Measurements from ENCODE around the gene PRR23E.

The PRR23E gene

DNA sequence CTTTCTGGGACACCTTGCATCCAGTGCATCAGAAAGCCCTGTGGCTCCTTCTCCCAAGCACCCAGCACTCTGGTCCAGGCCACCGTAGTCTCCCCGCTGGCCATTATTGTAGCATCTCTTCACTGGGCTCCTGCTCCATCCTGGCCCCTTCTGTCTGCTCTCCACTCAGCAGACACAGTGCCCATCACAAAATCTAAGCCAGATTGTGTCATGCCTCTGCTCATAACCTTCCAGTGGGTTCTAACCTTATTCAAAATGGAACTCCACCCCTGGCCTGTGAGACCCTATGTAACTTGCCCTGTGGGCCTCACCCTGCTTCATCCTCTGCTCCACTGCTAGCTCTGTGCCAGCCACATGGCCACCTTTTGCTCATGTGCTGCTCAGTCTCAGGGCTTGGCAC is 31.7 kb upstream of the PRR23E start:
- Histone ChIP-seq H3K36me3 (ENCODE audit: insufficient read depth, low read length) (no peaks in the 10 kb centered on the region), H3K27ac (ENCODE audit: low read depth, low read length, poor library complexity, severe bottlenecking) (no peak overlapping the region), H3K9me3 (ENCODE audit: low read length) (no peaks in the 10 kb centered on the region), H3F3A (ENCODE audit: insufficient read depth, low read length) (no peaks in the 10 kb centered on the region), H4K20me1 (ENCODE audit: insufficient read depth, low read length) (no peaks in the 10 kb centered on the region), H3K4me2 (ENCODE audit: low read length) (no peak overlapping the region), H2AFZ (ENCODE audit: low read length) (no peak overlapping the region), H3K79me2 (ENCODE audit: insufficient read depth, low read length) (no peaks in the 10 kb centered on the region), H3K4me3 (ENCODE audit: low read depth, low read length, poor library complexity, severe bottlenecking) (no peak overlapping the region), H3K9ac (ENCODE audit: low read length) (no peak overlapping the region), H3K9me2 (ENCODE audit: low read depth, low read length) (no peaks in the 10 kb centered on the region), H3K27me3 (ENCODE audit: insufficient read depth, low read length) (no peaks in the 10 kb centered on the region), H3K4me1 (ENCODE audit: insufficient read depth, low read length, severe bottlenecking) (no peaks in the 10 kb centered on the region)
- no peak for TF ChIP-seq EZH2 (IDR thresholded peaks at IDR 0.05; ENCODE audit: borderline replicate concordance, low read length)
- TF ChIP-seq, protein P1, sequence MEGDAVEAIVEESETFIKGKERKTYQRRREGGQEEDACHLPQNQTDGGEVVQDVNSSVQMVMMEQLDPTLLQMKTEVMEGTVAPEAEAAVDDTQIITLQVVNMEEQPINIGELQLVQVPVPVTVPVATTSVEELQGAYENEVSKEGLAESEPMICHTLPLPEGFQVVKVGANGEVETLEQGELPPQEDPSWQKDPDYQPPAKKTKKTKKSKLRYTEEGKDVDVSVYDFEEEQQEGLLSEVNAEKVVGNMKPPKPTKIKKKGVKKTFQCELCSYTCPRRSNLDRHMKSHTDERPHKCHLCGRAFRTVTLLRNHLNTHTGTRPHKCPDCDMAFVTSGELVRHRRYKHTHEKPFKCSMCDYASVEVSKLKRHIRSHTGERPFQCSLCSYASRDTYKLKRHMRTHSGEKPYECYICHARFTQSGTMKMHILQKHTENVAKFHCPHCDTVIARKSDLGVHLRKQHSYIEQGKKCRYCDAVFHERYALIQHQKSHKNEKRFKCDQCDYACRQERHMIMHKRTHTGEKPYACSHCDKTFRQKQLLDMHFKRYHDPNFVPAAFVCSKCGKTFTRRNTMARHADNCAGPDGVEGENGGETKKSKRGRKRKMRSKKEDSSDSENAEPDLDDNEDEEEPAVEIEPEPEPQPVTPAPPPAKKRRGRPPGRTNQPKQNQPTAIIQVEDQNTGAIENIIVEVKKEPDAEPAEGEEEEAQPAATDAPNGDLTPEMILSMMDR (IDR thresholded peaks at IDR 0.05; ENCODE audit: low read length): no peak

DNA sequence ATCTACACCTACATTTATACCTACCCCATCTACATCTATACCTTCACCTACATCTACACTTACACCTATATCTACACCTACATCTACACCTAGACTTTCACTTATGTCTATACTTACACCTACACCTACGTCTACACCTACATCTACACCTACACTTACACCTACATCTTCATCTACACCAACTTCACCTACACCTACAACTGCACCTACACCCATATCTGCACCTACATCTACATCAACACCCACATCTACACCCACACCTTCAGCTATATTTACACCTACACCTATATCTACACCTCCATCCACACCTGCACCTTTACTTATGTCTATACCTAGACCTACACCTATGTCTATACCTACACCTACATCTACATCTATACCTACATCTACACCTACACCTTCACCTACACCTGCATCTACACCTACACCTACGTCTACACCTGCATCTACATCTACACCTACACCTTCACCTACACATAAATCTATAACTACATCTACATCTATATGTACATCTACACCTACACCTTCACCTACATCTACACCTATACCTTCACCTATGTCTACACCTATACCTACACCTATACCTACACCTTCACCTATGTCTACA is 30.9 kb upstream of the PRR23E start:
- Histone ChIP-seq H3K4me3 (ENCODE audit: low read depth, low read length, poor library complexity, severe bottlenecking) (no peak overlapping the region), H3K9me3 (ENCODE audit: low read length) (no peaks in the 10 kb centered on the region), H3K9me2 (ENCODE audit: low read depth, low read length) (no peaks in the 10 kb centered on the region), H3K27me3 (ENCODE audit: insufficient read depth, low read length) (no peaks in the 10 kb centered on the region), H3K27ac (ENCODE audit: low read depth, low read length, poor library complexity, severe bottlenecking) (no peak overlapping the region), H4K20me1 (ENCODE audit: insufficient read depth, low read length) (no peaks in the 10 kb centered on the region), H3K9ac (ENCODE audit: low read length) (no peak overlapping the region), H3K4me1 (ENCODE audit: insufficient read depth, low read length, severe bottlenecking) (no peaks in the 10 kb centered on the region), H3K36me3 (ENCODE audit: insufficient read depth, low read length) (no peaks in the 10 kb centered on the region), H3F3A (ENCODE audit: insufficient read depth, low read length) (no peaks in the 10 kb centered on the region), H2AFZ (ENCODE audit: low read length) (no peak overlapping the region), H3K79me2 (ENCODE audit: insufficient read depth, low read length) (no peaks in the 10 kb centered on the region), H3K4me2 (ENCODE audit: low read length) (no peak overlapping the region)
- TF ChIP-seq, protein P1 (IDR thresholded peaks at IDR 0.05; ENCODE audit: low read length): no peak
- no peak for TF ChIP-seq EZH2 (IDR thresholded peaks at IDR 0.05; ENCODE audit: borderline replicate concordance, low read length)

DNA sequence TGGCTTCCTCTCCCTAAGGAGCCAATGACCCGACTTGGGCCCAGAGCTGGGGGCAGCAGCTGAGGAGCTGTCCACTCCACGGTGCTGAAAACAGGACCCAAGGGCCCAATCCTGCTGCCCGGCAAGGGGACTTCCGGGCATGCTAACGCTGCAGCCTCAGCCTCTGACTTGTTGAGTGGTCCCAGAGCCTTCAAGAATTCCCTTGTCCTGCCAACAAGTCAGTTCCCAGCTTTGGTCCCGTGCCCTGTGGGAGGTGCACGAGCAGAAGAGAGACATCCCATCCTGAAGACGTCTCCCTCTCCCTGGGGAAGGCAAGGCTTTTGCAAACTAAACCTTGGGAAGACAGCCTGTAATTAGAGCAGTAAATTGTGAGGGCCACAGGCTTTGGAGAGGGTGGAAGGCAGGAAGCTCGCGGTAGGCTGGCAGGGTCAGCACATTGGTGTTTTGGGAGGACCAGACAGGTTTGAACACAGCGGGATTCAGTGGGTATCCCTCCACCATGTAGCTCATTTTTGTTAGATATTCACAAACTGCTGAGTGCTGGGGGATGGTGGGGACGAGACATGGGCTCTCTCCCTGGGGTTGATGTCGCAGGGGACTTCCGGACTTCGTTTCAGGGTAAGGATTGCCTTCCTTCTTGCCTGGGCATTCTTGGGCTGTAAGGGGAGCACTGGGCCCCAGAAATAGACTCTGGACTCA is 29.8 kb upstream of the PRR23E start:
- no peaks in the 10 kb centered on the region for H3K9me3 ChIP-seq (ENCODE audit: low read length)
- no peak for TF ChIP-seq EZH2 (IDR thresholded peaks at IDR 0.05; ENCODE audit: borderline replicate concordance, low read length)
- TF ChIP-seq, protein P1 (IDR thresholded peaks at IDR 0.05; ENCODE audit: low read length): no peak
- no peak overlapping the region for H3K4me3 ChIP-seq (ENCODE audit: low read depth, low read length, poor library complexity, severe bottlenecking)
- H2AFZ ChIP-seq (ENCODE audit: low read length): no peak overlapping the region
- no peak overlapping the region for H3K9ac ChIP-seq (ENCODE audit: low read length)
- H3K79me2 ChIP-seq (ENCODE audit: insufficient read depth, low read length): no peaks in the 10 kb centered on the region
- H3K36me3 ChIP-seq (ENCODE audit: insufficient read depth, low read length): no peaks in the 10 kb centered on the region
- H3K9me2 ChIP-seq (ENCODE audit: low read depth, low read length): no peaks in the 10 kb centered on the region
- no peaks in the 10 kb centered on the region for H3K4me1 ChIP-seq (ENCODE audit: insufficient read depth, low read length, severe bottlenecking)
- no peaks in the 10 kb centered on the region for H3K27me3 ChIP-seq (ENCODE audit: insufficient read depth, low read length)
- no peaks in the 10 kb centered on the region for H4K20me1 ChIP-seq (ENCODE audit: insufficient read depth, low read length)
- H3F3A ChIP-seq (ENCODE audit: insufficient read depth, low read length): no peaks in the 10 kb centered on the region
- H3K4me2 ChIP-seq (ENCODE audit: low read length): no peak overlapping the region
- no peak overlapping the region for H3K27ac ChIP-seq (ENCODE audit: low read depth, low read length, poor library complexity, severe bottlenecking)

Measured in OCI-LY1 (cell line).